GM18526 (cell line): ENCODE measurements around the gene WNT5B.

Experiments
- POLR2A ChIP-seq: IDR thresholded peaks from 3 replicates; pipeline ENCODE4 v1.6.1; 2011; ENCODE audit not compliant: insufficient read length; ENCODE audit errors: extremely low read depth

The WNT5B gene

GRCh38 chr12:1593174-1594005, 35.6 kb upstream of the WNT5B start:
- TF ChIP-seq POLR2A, result no peak

- no peak for TF ChIP-seq POLR2A
These were observed 35.1 kb upstream of the WNT5B start for GRCh38 chr12:1594006-1594260.

- peak; percentile 14 for TF ChIP-seq POLR2A
These were observed 34.6 kb upstream of the WNT5B start, which contains the start of gene FBXL14 for GRCh38 chr12:1594261-1595025. TSS of gene FBXL14 (minus strand) at chr12:1594581. CDS start at chr12:1594066, 515 bp downstream.

GRCh38 chr12:1595026-1595561, 33.9 kb upstream of the WNT5B start:
- no peak for TF ChIP-seq POLR2A

GRCh38 chr12:1595690-1596347, 33.2 kb upstream of the WNT5B start:
- TF ChIP-seq POLR2A, result no peak

GRCh38 chr12:1598757-1599156, 30.3 kb upstream of the WNT5B start:
- no peak for TF ChIP-seq POLR2A

GRCh38 chr12:1603269-1603993, 25.6 kb upstream of the WNT5B start:
- TF ChIP-seq POLR2A, result no peak

- no peak for TF ChIP-seq POLR2A
These were observed 24.6 kb upstream of the WNT5B start for GRCh38 chr12:1604464-1604863.

- TF ChIP-seq POLR2A, result no peak
These were observed 23.7 kb upstream of the WNT5B start for GRCh38 chr12:1605129-1606020.

- TF ChIP-seq POLR2A, result peak; percentile 32
These were observed 22.9 kb upstream of the WNT5B start for GRCh38 chr12:1606021-1606622.

- no peak for TF ChIP-seq POLR2A
These were observed 20.9 kb upstream of the WNT5B start for GRCh38 chr12:1607940-1608712.

- TF ChIP-seq POLR2A, result no peak
These were observed 20.3 kb upstream of the WNT5B start for GRCh38 chr12:1608713-1609119.

- no peak for TF ChIP-seq POLR2A
These were observed 18.9 kb upstream of the WNT5B start for GRCh38 chr12:1610072-1610643.
